Activated CD8-positive, alpha-beta memory T cell treated with anti-CD3 and anti-CD28 coated beads for 4 hours (primary cell): ENCODE results near the gene HYI.
"Not testable (repeated sequence)": the region's sequence is repeated elsewhere in the genome, so short reads cannot be mapped to it uniquely, and the experiment has no call there.

Source experiments
- DNase-seq, 2 donors: peaks; one replicate each; pipeline ENCODE4 v3.0.0-alpha.2; 2020; ENCODE audit warnings: low read depth in 2 of 2

The HYI gene

GRCh38 chr1:43453442-43454269, at the start of gene HYI:
TSS of gene HYI (minus strand) at chr1:43453931. CDS start at chr1:43453793, 138 bp downstream.
- DNase-seq, result peak; percentile 10 to 13

- not testable (repeated sequence) for DNase-seq
Measured at GRCh38 chr1:43501806-43502205, 48.1 kb upstream of the HYI start.

- no peak for DNase-seq
Measured at GRCh38 chr1:43499898-43500297, 46.2 kb upstream of the HYI start.

GRCh38 chr1:43495204-43495603, 41.5 kb upstream of the HYI start:
- no peak for DNase-seq

GRCh38 chr1:43493661-43494450, 40.1 kb upstream of the HYI start:
- DNase-seq, result no peak

- DNase-seq, result no peak
Measured at GRCh38 chr1:43492826-43493225, 39.1 kb upstream of the HYI start.

- no peak for DNase-seq
Measured at GRCh38 chr1:43491061-43491460, 37.3 kb upstream of the HYI start.

- DNase-seq, result no peak
Measured at GRCh38 chr1:43488165-43488564, 34.4 kb upstream of the HYI start.

GRCh38 chr1:43484367-43484766, 30.6 kb upstream of the HYI start:
- DNase-seq, result no peak

GRCh38 chr1:43482215-43482614, 28.5 kb upstream of the HYI start:
- no peak for DNase-seq

- DNase-seq, result no peak
Measured at GRCh38 chr1:43481491-43481890, 27.8 kb upstream of the HYI start.

- DNase-seq, result no peak
Measured at GRCh38 chr1:43479414-43479813, 25.7 kb upstream of the HYI start.

GRCh38 chr1:43477716-43478115, 24.0 kb upstream of the HYI start:
- no peak for DNase-seq

GRCh38 chr1:43475611-43476401, 22.1 kb upstream of the HYI start:
- not testable (repeated sequence) for DNase-seq

- no peak for DNase-seq
Measured at GRCh38 chr1:43473463-43473862, 19.7 kb upstream of the HYI start.

GRCh38 chr1:43472463-43473151, 18.9 kb upstream of the HYI start:
- not testable (repeated sequence) for DNase-seq

GRCh38 chr1:43472087-43472462, 18.3 kb upstream of the HYI start:
- no peak for DNase-seq

GRCh38 chr1:43469932-43470331, 16.2 kb upstream of the HYI start:
- no peak for DNase-seq

- no peak for DNase-seq
Measured at GRCh38 chr1:43468414-43468813, 14.7 kb upstream of the HYI start.

- no peak for DNase-seq
Measured at GRCh38 chr1:43466403-43466802, 12.7 kb upstream of the HYI start.

- DNase-seq, result no peak
Measured at GRCh38 chr1:43465505-43466067, 11.9 kb upstream of the HYI start.
